Activated CD8-positive, alpha-beta memory T cell treated with anti-CD3 and anti-CD28 coated beads for 1 hour (primary cell): Measurements from ENCODE around the gene PSMG2.

Experiments used
- DNase-seq, 2 donors: peaks; one replicate each; pipeline ENCODE4 v3.0.0-alpha.2; 2020; ENCODE audit warnings: low read depth in 1 of 2; ENCODE audit errors: extremely low read depth in 1 of 2

PSMG2 gene, protein sequence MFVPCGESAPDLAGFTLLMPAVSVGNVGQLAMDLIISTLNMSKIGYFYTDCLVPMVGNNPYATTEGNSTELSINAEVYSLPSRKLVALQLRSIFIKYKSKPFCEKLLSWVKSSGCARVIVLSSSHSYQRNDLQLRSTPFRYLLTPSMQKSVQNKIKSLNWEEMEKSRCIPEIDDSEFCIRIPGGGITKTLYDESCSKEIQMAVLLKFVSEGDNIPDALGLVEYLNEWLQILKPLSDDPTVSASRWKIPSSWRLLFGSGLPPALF

DNA sequence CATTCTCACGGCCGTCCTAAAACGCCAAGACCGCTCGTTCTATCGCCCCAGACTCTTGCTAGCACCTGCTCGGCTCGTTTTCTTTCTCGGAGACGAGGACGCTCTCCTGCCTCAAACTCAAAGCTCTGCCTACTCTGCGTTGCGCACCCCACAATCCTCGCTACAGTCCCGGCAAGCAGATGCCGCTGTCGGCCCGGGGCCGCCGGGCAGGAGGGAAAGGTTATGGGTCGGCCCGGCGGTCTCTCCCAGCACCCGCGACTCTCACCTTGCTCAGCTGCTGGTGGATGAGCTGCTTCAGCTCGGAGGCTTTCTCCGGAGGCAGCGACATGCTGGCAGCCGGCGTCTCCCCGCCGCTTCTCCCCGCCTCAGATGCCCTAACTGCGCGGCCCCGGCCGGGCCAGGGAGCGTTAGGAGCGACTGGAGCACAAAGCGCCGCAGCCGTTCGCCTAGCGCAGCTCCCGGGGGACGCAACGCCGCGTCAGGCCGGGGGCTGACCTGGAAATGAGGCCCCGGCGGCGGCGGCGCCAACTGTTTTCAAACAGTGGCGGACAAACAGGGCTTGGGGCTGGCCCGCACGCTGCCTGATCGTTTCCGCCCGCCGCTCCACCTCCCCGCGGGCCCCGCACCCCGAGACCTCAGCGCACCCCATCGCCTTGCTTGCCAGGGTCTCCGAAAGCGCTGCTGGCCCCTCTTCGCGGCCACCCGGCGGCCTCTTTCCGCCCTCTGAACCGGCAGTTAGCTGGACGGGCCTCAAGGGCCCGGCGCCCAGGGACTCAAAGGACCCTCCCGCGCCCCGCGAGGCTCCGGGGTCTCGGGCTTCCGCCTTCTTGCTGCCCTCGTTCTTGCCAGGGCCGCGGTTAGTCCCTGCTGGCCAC lies at the start of gene PSMG2, which contains the start of gene CEP76:
Gene PSMG2 (plus strand): TSS at position 822 of the 875 bp plus-strand sequence. CDS start 66 bp downstream, outside the sequence.
Gene CEP76 (minus strand): TSS at position 503 of the 875 bp plus-strand sequence. CDS start 175 bp downstream, at position 328.
- DNase-seq: peak; percentile 49 to 69

DNA sequence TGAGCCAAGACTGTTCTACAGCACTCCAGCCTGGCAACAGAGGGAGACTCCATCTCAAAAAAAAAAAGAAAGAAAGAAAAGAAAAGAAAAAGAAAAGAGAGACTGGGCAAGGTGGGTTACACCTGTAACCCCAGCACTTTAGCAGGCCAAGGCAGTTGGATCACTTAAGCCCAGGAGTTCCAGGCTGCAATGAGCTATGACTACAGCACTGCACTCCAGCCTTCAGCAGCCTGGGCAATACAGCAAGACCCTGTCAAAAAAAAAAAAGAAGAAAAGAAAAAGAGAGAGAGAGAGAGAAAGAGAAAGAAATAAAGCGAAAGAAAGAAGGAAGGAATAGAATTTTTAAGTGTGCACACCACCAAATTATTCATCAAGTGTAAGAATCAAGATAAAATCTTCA lies 47.9 kb upstream of the PSMG2 start:
- DNase-seq: no peak

DNA sequence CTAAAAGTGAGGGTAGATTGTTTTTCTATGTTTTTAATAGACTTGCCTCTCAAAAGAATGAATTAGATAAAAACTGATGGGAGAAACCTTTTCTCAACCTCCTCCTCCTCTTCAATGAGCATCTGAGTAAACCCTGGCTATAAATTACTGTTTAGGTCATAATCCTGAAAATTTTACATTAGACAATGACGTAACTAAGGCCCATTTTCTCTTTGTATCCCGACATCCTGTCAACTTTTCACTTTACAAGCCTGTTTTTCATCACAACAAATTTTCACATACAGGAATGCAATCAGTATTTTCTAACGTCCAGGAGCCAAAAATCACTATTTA lies 46.3 kb upstream of the PSMG2 start:
- no peak for DNase-seq

DNA sequence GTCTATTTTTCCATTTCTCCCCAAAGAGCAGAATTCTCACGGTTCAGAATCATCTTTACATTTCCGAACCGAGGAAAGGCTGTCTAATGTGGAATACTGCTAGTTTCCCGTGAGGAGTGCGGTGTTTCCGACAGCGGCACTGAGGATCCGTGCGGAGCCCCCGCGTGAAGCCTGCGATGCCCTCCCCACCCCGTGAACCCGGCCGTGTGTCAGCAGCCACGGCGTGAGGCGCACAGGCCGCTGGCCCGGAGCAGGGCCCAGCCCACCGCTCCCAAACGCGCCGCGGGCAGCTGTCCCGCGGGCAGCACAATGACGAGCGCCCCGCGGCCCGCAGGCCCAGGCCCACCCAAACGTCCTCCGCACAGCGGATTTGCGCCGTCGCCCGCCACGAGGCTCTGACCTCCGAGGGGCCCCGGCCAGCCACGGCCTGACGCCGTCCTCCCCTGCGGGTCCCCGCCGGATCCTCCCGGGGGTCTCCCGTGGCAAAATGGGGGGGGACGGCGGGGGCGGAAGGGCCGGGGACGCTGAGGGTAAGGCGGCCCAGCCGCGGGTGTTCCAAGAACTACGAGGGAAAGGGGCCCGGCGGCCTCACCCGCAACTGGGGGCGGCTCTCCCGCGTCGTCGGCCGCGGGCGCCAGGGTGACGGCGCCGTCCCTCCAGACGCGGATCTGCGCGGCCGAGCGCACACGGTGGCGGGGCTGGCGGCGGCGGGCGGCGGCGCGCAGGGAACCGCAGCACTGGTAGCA lies 45.7 kb upstream of the PSMG2 start:
- no peak for DNase-seq

- peak in 1 of 2 donors; percentile 10 for DNase-seq
These were observed 45.0 kb upstream of the PSMG2 start, which contains the start of gene SPIRE1 for GRCh38 chr18:12657684-12658425. Gene SPIRE1, minus strand, starts transcription at chr18:12658107. Its CDS starts 241 bp downstream, at chr18:12657866.

- no peak for DNase-seq
These were observed 44.3 kb upstream of the PSMG2 start for GRCh38 chr18:12658426-12659138.

- no peak for DNase-seq
These were observed 42.8 kb upstream of the PSMG2 start for GRCh38 chr18:12659904-12660605.

DNA sequence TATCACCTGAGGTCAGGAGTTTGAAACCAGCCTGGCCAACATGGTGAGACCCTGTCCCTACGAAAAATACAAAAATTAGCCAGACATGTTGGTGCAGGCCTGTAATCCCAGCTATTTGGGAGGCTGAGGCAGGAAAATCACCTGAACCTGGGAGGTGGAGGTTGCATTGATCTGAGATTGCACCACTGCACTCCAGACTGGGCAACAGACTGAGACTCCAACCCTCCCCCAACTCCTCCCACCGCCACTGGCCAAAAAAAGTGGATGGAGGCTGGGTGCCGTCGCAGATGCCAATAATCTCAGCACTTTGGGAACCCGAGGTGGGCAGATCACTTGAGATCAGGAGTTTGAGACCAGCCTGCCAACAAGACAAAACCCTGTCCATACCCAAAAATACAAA lies 34.8 kb upstream of the PSMG2 start:
- DNase-seq: no peak

- DNase-seq: no peak
These were observed 23.6 kb upstream of the PSMG2 start for GRCh38 chr18:12679183-12679786.

GRCh38 chr18:12686100-12686499 lies 16.7 kb upstream of the PSMG2 start:
- no peak for DNase-seq

DNA sequence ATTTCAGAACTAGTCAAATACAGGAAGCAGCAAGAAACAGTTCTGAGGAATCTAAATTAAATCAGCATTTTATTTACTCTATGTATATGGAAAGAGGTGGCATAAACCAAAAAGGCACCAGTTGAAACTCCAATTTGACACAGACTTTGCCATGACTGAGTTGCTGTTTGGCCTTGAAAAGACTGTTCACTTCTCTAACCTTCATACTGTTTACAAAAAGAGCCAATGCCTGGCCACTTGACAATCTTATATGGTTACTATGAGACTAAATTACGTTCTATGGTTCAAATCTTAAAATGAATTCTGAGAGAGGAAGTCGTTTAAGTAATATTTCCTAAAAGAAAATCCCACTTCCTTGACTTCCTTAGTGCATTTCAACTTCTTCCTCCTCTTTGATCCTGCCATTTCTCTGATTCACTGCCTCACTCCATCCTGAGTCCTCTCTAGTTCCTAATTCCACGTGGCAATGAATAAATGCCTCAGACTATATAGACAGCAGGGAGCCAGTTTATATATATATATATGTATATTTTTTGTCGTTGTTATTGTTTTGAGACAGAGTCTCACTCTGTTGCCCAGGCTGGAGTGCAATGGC lies 13.5 kb upstream of the PSMG2 start:
- DNase-seq: no peak

GRCh38 chr18:12692206-12692605 lies 10.6 kb upstream of the PSMG2 start:
- DNase-seq: no peak

GRCh38 chr18:12694032-12694431 lies 8.8 kb upstream of the PSMG2 start:
- no peak for DNase-seq

- no peak for DNase-seq
These were observed 3.1 kb upstream of the PSMG2 start for GRCh38 chr18:12699747-12700146.

GRCh38 chr18:12701161-12701560 lies 1.7 kb upstream of the PSMG2 start:
- DNase-seq: no peak

DNA sequence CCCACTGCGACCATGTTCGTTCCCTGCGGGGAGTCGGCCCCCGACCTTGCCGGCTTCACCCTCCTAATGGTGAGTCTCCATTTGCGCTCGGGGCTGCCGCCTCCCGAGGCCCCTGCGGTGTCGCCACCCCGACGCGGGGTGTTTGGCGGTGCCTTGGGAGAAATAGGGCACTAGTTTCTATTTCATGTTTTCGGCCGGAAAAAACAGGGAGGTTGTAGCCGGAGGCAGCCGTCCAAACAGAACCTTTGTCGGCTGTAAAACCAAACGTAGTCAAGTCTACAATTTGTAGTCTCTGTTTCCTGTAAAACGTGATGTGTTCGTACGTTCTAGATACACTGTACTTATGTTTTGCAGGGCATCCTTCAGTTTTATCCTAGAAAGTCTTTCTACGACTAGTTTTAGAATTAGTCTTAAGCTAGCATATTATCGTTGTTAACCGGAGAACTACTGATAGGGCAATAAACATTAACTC lies 290 bp downstream of the PSMG2 start:
- no peak for DNase-seq

- no peak for DNase-seq
These were observed 822 bp downstream of the PSMG2 start for GRCh38 chr18:12703664-12704063.

DNA sequence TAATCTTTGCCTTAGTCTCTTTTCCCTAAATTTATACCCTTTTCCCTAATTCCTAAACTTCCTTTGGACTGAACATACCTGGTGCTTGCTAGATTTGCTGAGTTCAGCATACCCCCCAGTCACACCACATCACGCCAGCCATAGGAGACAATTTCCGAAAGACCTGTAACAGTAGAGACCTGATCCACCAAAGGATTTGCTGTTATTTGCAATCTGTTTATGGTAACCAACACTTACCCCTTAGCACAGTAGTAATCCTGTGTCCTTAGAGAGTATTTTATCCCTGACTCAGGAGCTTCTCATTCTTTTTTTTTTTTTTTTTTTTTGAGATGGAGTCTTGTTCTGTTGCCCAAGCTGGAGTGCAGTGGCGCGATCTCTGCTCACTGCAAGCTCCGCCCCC lies 8.6 kb downstream of the PSMG2 start:
- DNase-seq: no peak
